GM21381 (cell line): ENCODE data around the gene SCD.
"Not testable (repeated sequence)": the region's sequence is repeated elsewhere in the genome, so short reads cannot be mapped to it uniquely, and the experiment has no call there.

ENCODE experiments used
- ATAC-seq: cut with Tn5 transposase; IDR thresholded peaks from one replicate; pipeline ENCODE4 v1.9.1; 2021; ENCODE audit warnings: mild to moderate bottlenecking, moderate library complexity; ENCODE audit not compliant: unreplicated experiment

The SCD gene

GRCh38 chr10:100359529-100360150 lies 12.6 kb downstream of the SCD start:
- no peak for ATAC-seq

GRCh38 chr10:100360234-100360633 lies 13.2 kb downstream of the SCD start:
- ATAC-seq, result no peak

GRCh38 chr10:100362570-100363496 lies 15.8 kb downstream of the SCD start:
- ATAC-seq, result no peak

GRCh38 chr10:100364175-100364574 lies 17.1 kb downstream of the SCD start:
- ATAC-seq, result no peak

- ATAC-seq, result no peak
Measured at GRCh38 chr10:100364735-100365391, 17.8 kb downstream of the SCD start.

- ATAC-seq, result no peak
Measured at GRCh38 chr10:100368721-100369120, 21.7 kb downstream of the SCD start.

GRCh38 chr10:100370714-100371481 lies 23.9 kb downstream of the SCD start:
- no peak for ATAC-seq

- no peak for ATAC-seq
Measured at GRCh38 chr10:100371482-100372027, 24.5 kb downstream of the SCD start.

- ATAC-seq, result no peak
Measured at GRCh38 chr10:100372415-100373297, 25.6 kb downstream of the SCD start.

- peak; percentile 85 for ATAC-seq
Measured at GRCh38 chr10:100373298-100374199, 26.5 kb downstream of the SCD start.

GRCh38 chr10:100374200-100374655 lies 27.2 kb downstream of the SCD start:
- ATAC-seq, result no peak

GRCh38 chr10:100374677-100375353 lies 27.8 kb downstream of the SCD start:
- not testable (repeated sequence) for ATAC-seq

- ATAC-seq, result not testable (repeated sequence)
Measured at GRCh38 chr10:100376656-100377055, 29.6 kb downstream of the SCD start.

GRCh38 chr10:100377830-100378229 lies 30.8 kb downstream of the SCD start:
- no peak for ATAC-seq

GRCh38 chr10:100380400-100380799 lies 33.4 kb downstream of the SCD start:
- no peak for ATAC-seq

GRCh38 chr10:100382553-100382952 lies 35.5 kb downstream of the SCD start:
- no peak for ATAC-seq

- ATAC-seq, result no peak
Measured at GRCh38 chr10:100383251-100383650, 36.2 kb downstream of the SCD start.
